ENCODE measurements around the gene SMPD3. TPM values are rescaled to one million over a fixed set of nuclear protein-coding genes. Genes with fewer than 3 reads are reported as not detected.

SMPD3 gene
- total and polyA plus RNA-seq, 2 experiments from 2014 or later, result 0.57 to 0.83 TPM

GRCh38 chr16:68447653-68448359 is 502 bp downstream of the SMPD3 start (continued):
- TF ChIP-seq EZH2 (IDR thresholded peaks at IDR 0.05; ENCODE audit: low read depth, unreplicated experiment), result no peak
- no peak for TF ChIP-seq EZH2phosphoT487 (IDR thresholded peaks at IDR 0.05; ENCODE audit: unreplicated experiment)
- no peak for TF ChIP-seq POLR2AphosphoS5 (IDR thresholded peaks at IDR 0.05; ENCODE audit: low read depth)
- TF ChIP-seq ZNF114 (CRISPR knock-in tag; IDR thresholded peaks at IDR 0.05), result no peak
- no peak for TF ChIP-seq CTCF (conservative IDR thresholded peaks at IDR 0.05; ENCODE audit: low read depth in 2 of 2)
- TF ChIP-seq NANOG (IDR thresholded peaks at IDR 0.05; ENCODE audit: borderline replicate concordance), result no peak
- TF ChIP-seq ZNF331 (CRISPR knock-in tag; IDR thresholded peaks at IDR 0.05; ENCODE audit: low read depth), result no peak
- no peak for TF ChIP-seq STAT1 (IDR thresholded peaks at IDR 0.05; ENCODE audit: unreplicated experiment)

GRCh38 chr16:68446681-68447652 is 1.3 kb downstream of the SMPD3 start:
- ATAC-seq (no peak), DNase-seq (ENCODE audit: low spot score) (peak; percentile 50)
- Mint-ChIP-seq H3K9me3 (no peaks in the 10 kb centered on the region; the same call in 2 of the 3 replicates), H3K4me3 (peak overlapping the region; percentile 67; the same call in 2 of the 3 replicates), H3K27me3 (ENCODE audit: insufficient read depth, low read depth, poor library complexity) (peaks cover 36% of the 10 kb centered on the region), H3K36me3 (ENCODE audit: low read depth) (no peaks in the 10 kb centered on the region; the same call in 2 of the 3 replicates), H3K27ac (no peak overlapping the region), H3K4me1 (peaks cover 8% of the 10 kb centered on the region; the same call in 2 of the 3 replicates)
- H3K79me2 ChIP-seq (replicated peaks; ENCODE audit: insufficient read depth), result no peaks in the 10 kb centered on the region
- H3K27me3 ChIP-seq (ENCODE audit: insufficient read depth), result peaks cover 30% of the 10 kb centered on the region
- H3F3A ChIP-seq (replicated peaks; ENCODE audit: low read depth), result no peaks in the 10 kb centered on the region
- H3K9me2 ChIP-seq (ENCODE audit: insufficient read depth), result no peaks in the 10 kb centered on the region
- peaks cover 6% of the 10 kb centered on the region for H4K20me1 ChIP-seq (replicated peaks; ENCODE audit: insufficient read depth)
- H2AFZ ChIP-seq, result 0 out of 2 replicates have a peak overlapping the region, but pooled peaks have one; percentile 59
- H3K4me2 ChIP-seq, result peak overlapping the region; percentile 93
- H3K27ac ChIP-seq (ENCODE audit: low read depth), result no peak overlapping the region
- H3K4me1 ChIP-seq (ENCODE audit: insufficient read depth), result peaks cover 9% of the 10 kb centered on the region; the same call in 1 of the 2 replicates
- H3K4me3 ChIP-seq, result peak overlapping the region; percentile 63
- no peaks in the 10 kb centered on the region for H3K36me3 ChIP-seq (ENCODE audit: insufficient read depth)
- TF ChIP-seq JUNB (IDR thresholded peaks at IDR 0.05; ENCODE audit: unreplicated experiment) (no peak), ZNF331 (CRISPR knock-in tag; IDR thresholded peaks at IDR 0.05; ENCODE audit: low read depth) (no peak), EZH2 (IDR thresholded peaks at IDR 0.05; ENCODE audit: low read depth, unreplicated experiment) (peak; percentile 27), NANOG (IDR thresholded peaks at IDR 0.05; ENCODE audit: borderline replicate concordance) (no peak), STAT1 (IDR thresholded peaks at IDR 0.05; ENCODE audit: unreplicated experiment) (no peak)
